ENCODE measurements around the gene PTPA.
A peak's percentile ranks its signal among the peaks of the same experiment; 100 is the strongest.

Gene PTPA

GRCh38 chr9:129110740-129111527 is at the start of gene PTPA, which contains the start of gene CRAT:
PTPA (plus strand) TSS chr9:129111415; CDS start chr9:129111601, 186 bp downstream.
CRAT (minus strand) TSS chr9:129110793; CDS start chr9:129110509, 284 bp downstream.
- peak within 1 kb of the TSS; percentile 93 for H3K27ac ChIP-seq
- TF ChIP-seq ZFX (IDR thresholded peaks at IDR 0.05; ENCODE audit: borderline replicate concordance) (no peak), CTCF (IDR thresholded peaks at IDR 0.05) (no peak)

DNA sequence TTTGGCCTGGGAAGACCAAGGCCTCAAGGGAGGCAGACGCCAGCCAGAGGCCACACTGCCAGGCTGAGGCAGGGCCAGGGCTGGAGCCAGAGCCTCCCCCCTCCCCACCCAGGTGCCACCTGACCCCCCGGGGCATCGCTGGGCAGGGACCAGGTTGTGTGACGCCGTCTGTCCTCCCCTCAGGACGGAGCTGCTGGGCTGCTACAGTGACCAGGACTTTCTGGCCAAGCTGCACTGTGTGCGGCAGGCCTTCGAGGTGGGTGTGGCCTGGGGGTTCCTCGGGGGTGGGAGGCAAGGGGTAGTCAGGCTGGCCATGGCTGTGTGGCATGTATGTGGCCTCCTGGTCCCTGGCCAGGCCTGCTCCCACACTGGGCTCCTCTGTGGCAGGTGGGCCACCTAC is 48.2 kb upstream of the PTPA start:
- TF ChIP-seq ZFX (IDR thresholded peaks at IDR 0.05; ENCODE audit: borderline replicate concordance): no peak
- no peak for TF ChIP-seq CTCF (IDR thresholded peaks at IDR 0.05)

GRCh38 chr9:129064499-129064908 is 46.7 kb upstream of the PTPA start:
- no peak overlapping the region for H3K27ac ChIP-seq
- TF ChIP-seq CTCF (IDR thresholded peaks at IDR 0.05) (no peak), ZFX (IDR thresholded peaks at IDR 0.05; ENCODE audit: borderline replicate concordance) (no peak)

More for the DNA sequence above, 48.2 kb upstream of the PTPA start:
- no peak overlapping the region for H3K27ac ChIP-seq

GRCh38 chr9:129068110-129068509 is 43.1 kb upstream of the PTPA start:
- TF ChIP-seq CTCF (IDR thresholded peaks at IDR 0.05) (no peak), ZFX (IDR thresholded peaks at IDR 0.05; ENCODE audit: borderline replicate concordance) (no peak)
- H3K27ac ChIP-seq: no peak overlapping the region

- no peak for TF ChIP-seq ZFX (IDR thresholded peaks at IDR 0.05; ENCODE audit: borderline replicate concordance)
- TF ChIP-seq CTCF (IDR thresholded peaks at IDR 0.05): no peak
- no peak overlapping the region for H3K27ac ChIP-seq
Observed at GRCh38 chr9:129068990-129069861, 42.0 kb upstream of the PTPA start.

- H3K27ac ChIP-seq: no peak overlapping the region
- no peak for TF ChIP-seq CTCF (IDR thresholded peaks at IDR 0.05)
- TF ChIP-seq ZFX (IDR thresholded peaks at IDR 0.05; ENCODE audit: borderline replicate concordance): no peak
Observed at GRCh38 chr9:129069862-129070641, 41.2 kb upstream of the PTPA start.
